HepG2 (cell line): ENCODE measurements around the gene C5orf15. TPM values are rescaled to one million over a fixed set of nuclear protein-coding genes. Genes with fewer than 3 reads are reported as not detected.

ENCODE experiments used
- BCL6 ChIP-seq: IDR thresholded peaks from 2 replicates; pipeline ENCODE4 v1.6.1; 2016; ENCODE audit warnings: missing genetic modification reagents, missing compliant biosample characterization
- CREM ChIP-seq, 2 experiments: sonication (generic) in 1 of 2; formaldehyde crosslinking in 1 of 2; IDR thresholded peaks; 2 replicates each; pipeline versions ENCODE4 v1.4.0 to v1.6.1; 2016 to 2020; ENCODE audit warnings: antibody characterized with exemption in 1 of 2, mild to moderate bottlenecking in 1 of 2, missing genetic modification reagents in 1 of 2
- FOXP1 ChIP-seq, 2 experiments: fragments of 450-650 bp in 1 of 2; IDR thresholded peaks; 2 replicates each; pipeline ENCODE4 v1.6.1; 2017 to 2018; ENCODE audit warnings: antibody characterized with exemption in 1 of 2
- GATAD1 ChIP-seq: IDR thresholded peaks from 2 replicates; pipeline ENCODE4 v1.6.1; 2016; ENCODE audit warnings: missing genetic modification reagents, missing compliant biosample characterization
- KAT8 ChIP-seq: IDR thresholded peaks from 2 replicates; pipeline ENCODE4 v1.6.1; 2016; ENCODE audit warnings: missing genetic modification reagents, missing compliant biosample characterization
- MEF2D ChIP-seq: sonication (generic); formaldehyde crosslinking; IDR thresholded peaks from 2 replicates; pipeline ENCODE4 v1.5.1; 2020; ENCODE audit warnings: mild to moderate bottlenecking, missing genetic modification reagents
- MEIS2 ChIP-seq: sonication (generic); formaldehyde crosslinking; IDR thresholded peaks from 2 replicates; pipeline ENCODE4 v1.9.0; 2021; ENCODE audit warnings: mild to moderate bottlenecking, missing genetic modification reagents
- NKX3-1 ChIP-seq: sonication (generic); formaldehyde crosslinking; IDR thresholded peaks from 2 replicates; pipeline ENCODE4 v1.5.0; 2020; ENCODE audit warnings: missing genetic modification reagents
- NRL ChIP-seq: sonication (generic); formaldehyde crosslinking; IDR thresholded peaks from 2 replicates; pipeline ENCODE4 v1.5.0; 2020; ENCODE audit warnings: missing genetic modification reagents, mild to moderate bottlenecking, moderate library complexity, borderline replicate concordance
- SAFB2 ChIP-seq: sonication (generic); formaldehyde crosslinking; IDR thresholded peaks from 2 replicates; pipeline ENCODE4 v1.5.1; 2020; ENCODE audit warnings: missing genetic modification reagents, low read depth, mild to moderate bottlenecking, borderline replicate concordance
- XBP1 ChIP-seq: sonication (generic); formaldehyde crosslinking; IDR thresholded peaks from 2 replicates; pipeline ENCODE4 v1.5.0; 2020; ENCODE audit warnings: missing genetic modification reagents
- XRCC5 ChIP-seq: fragments of 200-400 bp; formaldehyde crosslinking; optimal IDR thresholded peaks from 2 replicates; pipeline ENCODE3; 2017; ENCODE audit warnings: mild to moderate bottlenecking, low read length
- ZKSCAN8 ChIP-seq: IDR thresholded peaks from 2 replicates; pipeline ENCODE4 v1.6.1; 2016; ENCODE audit warnings: borderline replicate concordance, missing genetic modification reagents, missing compliant biosample characterization
- ZNF331 ChIP-seq: sonication (generic); formaldehyde crosslinking; IDR thresholded peaks from 2 replicates; pipeline ENCODE4 v1.4.0; 2020; ENCODE audit warnings: missing genetic modification reagents
- ZNF598 ChIP-seq: sonication (generic); formaldehyde crosslinking; IDR thresholded peaks from 2 replicates; pipeline ENCODE4 v1.5.1; 2020; ENCODE audit warnings: mild to moderate bottlenecking, missing genetic modification reagents, borderline replicate concordance
- ZNF790 ChIP-seq: sonication (generic); formaldehyde crosslinking; IDR thresholded peaks from 2 replicates; pipeline ENCODE4 v1.8.0; 2022; ENCODE audit warnings: missing genetic modification reagents, mild to moderate bottlenecking, borderline replicate concordance
- polyA plus RNA-seq, 8 experiments: library from polyadenylated mRNA; depleted of rRNA in 3 of 8; stranded (reverse) in 7 of 8; unstranded in 1 of 8; fragments of >200 nt; fragmentation: Illumina TruSeq in 4 of 8; extraction: Trizol in 4 of 8; gene quantifications; 2 replicates each; pipeline versions ENCODE4 v1.2.1 to v1.2.3, GENCODE V29; 2011 to 2016; ENCODE audit warnings: low read depth in 4 of 8, missing spikeins in 1 of 8, mixed read lengths in 1 of 8; ENCODE audit not compliant: insufficient read depth in 1 of 8
- total RNA-seq, 5 experiments: library from RNA; depleted of rRNA; stranded (reverse); fragments of >200 nt; fragmentation: Illumina TruSeq; extraction: Trizol; gene quantifications; 2 replicates each; pipeline ENCODE4 v1.2.3, GENCODE V29; 2016; ENCODE audit warnings: low read depth in 1 of 5
- TF ChIP-seq, protein P1 (sequence below): sonication (generic); formaldehyde crosslinking; IDR thresholded peaks from 2 replicates; pipeline ENCODE4 v1.4.0; 2020; ENCODE audit warnings: missing genetic modification reagents, low read depth, mild to moderate bottlenecking, borderline replicate concordance
- TF ChIP-seq, protein P2 (sequence below): sonication (generic); formaldehyde crosslinking; IDR thresholded peaks from 2 replicates; pipeline ENCODE4 v1.4.0; 2020; ENCODE audit warnings: mild to moderate bottlenecking, missing genetic modification reagents, borderline replicate concordance
- TF ChIP-seq, protein P3 (sequence below): sonication (generic); formaldehyde crosslinking; IDR thresholded peaks from 2 replicates; pipeline ENCODE4 v1.4.0; 2020; ENCODE audit warnings: missing genetic modification reagents
- TF ChIP-seq, protein P4 (sequence below): sonication (generic); formaldehyde crosslinking; IDR thresholded peaks from 2 replicates; pipeline ENCODE4 v1.4.0; 2020; ENCODE audit warnings: missing genetic modification reagents, mild to moderate bottlenecking, borderline replicate concordance
- TF ChIP-seq, protein P5 (sequence below): sonication (generic); formaldehyde crosslinking; IDR thresholded peaks from 2 replicates; pipeline ENCODE4 v1.8.0; 2022; ENCODE audit warnings: mild to moderate bottlenecking, missing genetic modification reagents, moderate library complexity

Gene C5orf15
- total and polyA plus RNA-seq, 2 of the 13 experiments (the other 11 are each of a cell fraction or from before 2014, with no cell fraction given): 58.5 to 82.7 TPM

DNA sequence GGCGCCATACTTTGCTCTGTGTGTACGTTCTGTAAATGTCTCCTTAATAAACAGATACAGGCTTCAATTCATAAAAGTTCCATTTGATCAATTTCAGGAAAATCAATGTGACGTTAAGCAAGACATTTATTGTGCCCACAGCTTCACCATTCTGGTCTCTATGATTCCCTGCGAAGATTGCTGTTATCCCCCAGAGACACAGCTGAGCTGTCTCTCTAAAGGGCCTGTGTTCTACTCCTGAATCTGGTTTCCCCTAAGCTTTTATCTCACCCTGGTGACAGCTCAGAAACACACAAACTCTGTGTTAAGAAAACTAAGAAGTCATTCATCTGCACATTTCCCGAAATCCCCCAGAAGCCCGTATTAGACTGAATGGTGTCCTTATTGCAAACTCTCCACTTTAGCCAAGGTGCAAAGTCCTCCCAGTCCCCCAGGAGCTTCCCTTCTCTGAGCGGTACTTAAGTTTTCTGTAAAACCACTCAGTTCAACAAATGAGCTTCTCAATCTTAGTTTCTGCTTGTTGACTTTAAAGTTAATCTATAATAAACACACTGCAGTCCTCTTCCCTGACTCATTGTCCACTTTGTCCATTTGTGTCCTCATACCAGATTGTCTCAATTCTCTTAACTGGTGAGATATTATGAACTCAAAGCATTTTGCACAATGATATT is 1.4 kb upstream of the C5orf15 start (continued):
- TF ChIP-seq GATAD1 (CRISPR knock-in tag) (0 out of 2 replicates have a peak, but pooled peaks have one; percentile 11), FOXP1 (IDR thresholded peaks at IDR 0.05) (0 out of 2 replicates have a peak, but pooled peaks have one; percentile 38), FOXP1 (CRISPR knock-in tag; IDR thresholded peaks at IDR 0.05) (no peak), MEF2D (CRISPR knock-in tag) (peak; percentile 42; the same call in 1 of the 2 replicates), SAFB2 (CRISPR knock-in tag) (no peak), XBP1 (CRISPR knock-in tag) (no peak), MEIS2 (CRISPR knock-in tag) (no peak), ZNF790 (no peak), ZNF598 (no peak), ZKSCAN8 (CRISPR knock-in tag) (no peak), KAT8 (CRISPR knock-in tag) (peak; percentile 67), ZNF331 (CRISPR knock-in tag) (peak; percentile 58; the same call in 1 of the 2 replicates), XRCC5 (peak; percentile 38), NRL (CRISPR knock-in tag) (no peak), NKX3-1 (CRISPR knock-in tag) (0 out of 2 replicates have a peak, but pooled peaks have one; percentile 18), BCL6 (peak; percentile 49; the same call in 1 of the 2 replicates), CREM (IDR thresholded peaks at IDR 0.05) (peak; percentile 60; the same call in 1 of the 2 replicates), CREM (CRISPR knock-in tag; IDR thresholded peaks at IDR 0.05) (no peak)
- TF ChIP-seq, protein P1, sequence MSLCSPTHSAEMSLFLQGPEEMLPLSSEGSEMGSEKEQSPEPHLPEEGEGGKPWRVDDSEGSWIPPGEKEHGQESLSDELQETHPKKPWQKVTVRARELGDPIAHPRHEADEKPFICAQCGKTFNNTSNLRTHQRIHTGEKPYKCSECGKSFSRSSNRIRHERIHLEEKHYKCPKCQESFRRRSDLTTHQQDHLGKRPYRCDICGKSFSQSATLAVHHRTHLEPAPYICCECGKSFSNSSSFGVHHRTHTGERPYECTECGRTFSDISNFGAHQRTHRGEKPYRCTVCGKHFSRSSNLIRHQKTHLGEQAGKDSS: no peak
- TF ChIP-seq, protein P2, sequence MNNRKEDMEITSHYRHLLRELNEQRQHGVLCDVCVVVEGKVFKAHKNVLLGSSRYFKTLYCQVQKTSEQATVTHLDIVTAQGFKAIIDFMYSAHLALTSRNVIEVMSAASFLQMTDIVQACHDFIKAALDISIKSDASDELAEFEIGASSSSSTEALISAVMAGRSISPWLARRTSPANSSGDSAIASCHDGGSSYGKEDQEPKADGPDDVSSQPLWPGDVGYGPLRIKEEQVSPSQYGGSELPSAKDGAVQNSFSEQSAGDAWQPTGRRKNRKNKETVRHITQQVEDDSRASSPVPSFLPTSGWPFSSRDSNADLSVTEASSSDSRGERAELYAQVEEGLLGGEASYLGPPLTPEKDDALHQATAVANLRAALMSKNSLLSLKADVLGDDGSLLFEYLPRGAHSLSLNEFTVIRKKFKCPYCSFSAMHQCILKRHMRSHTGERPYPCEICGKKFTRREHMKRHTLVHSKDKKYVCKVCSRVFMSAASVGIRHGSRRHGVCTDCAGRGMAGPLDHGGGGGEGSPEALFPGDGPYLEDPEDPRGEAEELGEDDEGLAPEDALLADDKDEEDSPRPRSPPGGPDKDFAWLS (CRISPR knock-in tag): no peak
- TF ChIP-seq, protein P3, sequence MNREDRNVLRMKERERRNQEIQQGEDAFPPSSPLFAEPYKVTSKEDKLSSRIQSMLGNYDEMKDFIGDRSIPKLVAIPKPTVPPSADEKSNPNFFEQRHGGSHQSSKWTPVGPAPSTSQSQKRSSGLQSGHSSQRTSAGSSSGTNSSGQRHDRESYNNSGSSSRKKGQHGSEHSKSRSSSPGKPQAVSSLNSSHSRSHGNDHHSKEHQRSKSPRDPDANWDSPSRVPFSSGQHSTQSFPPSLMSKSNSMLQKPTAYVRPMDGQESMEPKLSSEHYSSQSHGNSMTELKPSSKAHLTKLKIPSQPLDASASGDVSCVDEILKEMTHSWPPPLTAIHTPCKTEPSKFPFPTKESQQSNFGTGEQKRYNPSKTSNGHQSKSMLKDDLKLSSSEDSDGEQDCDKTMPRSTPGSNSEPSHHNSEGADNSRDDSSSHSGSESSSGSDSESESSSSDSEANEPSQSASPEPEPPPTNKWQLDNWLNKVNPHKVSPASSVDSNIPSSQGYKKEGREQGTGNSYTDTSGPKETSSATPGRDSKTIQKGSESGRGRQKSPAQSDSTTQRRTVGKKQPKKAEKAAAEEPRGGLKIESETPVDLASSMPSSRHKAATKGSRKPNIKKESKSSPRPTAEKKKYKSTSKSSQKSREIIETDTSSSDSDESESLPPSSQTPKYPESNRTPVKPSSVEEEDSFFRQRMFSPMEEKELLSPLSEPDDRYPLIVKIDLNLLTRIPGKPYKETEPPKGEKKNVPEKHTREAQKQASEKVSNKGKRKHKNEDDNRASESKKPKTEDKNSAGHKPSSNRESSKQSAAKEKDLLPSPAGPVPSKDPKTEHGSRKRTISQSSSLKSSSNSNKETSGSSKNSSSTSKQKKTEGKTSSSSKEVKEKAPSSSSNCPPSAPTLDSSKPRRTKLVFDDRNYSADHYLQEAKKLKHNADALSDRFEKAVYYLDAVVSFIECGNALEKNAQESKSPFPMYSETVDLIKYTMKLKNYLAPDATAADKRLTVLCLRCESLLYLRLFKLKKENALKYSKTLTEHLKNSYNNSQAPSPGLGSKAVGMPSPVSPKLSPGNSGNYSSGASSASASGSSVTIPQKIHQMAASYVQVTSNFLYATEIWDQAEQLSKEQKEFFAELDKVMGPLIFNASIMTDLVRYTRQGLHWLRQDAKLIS (CRISPR knock-in tag): no peak
- TF ChIP-seq, protein P4, sequence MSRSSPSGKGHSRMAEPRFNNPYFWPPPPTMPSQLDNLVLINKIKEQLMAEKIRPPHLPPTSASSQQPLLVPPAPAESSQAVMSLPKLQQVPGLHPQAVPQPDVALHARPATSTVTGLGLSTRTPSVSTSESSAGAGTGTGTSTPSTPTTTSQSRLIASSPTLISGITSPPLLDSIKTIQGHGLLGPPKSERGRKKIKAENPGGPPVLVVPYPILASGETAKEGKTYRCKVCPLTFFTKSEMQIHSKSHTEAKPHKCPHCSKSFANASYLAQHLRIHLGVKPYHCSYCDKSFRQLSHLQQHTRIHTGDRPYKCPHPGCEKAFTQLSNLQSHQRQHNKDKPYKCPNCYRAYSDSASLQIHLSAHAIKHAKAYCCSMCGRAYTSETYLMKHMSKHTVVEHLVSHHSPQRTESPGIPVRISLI (CRISPR knock-in tag): no peak
- TF ChIP-seq, protein P5, sequence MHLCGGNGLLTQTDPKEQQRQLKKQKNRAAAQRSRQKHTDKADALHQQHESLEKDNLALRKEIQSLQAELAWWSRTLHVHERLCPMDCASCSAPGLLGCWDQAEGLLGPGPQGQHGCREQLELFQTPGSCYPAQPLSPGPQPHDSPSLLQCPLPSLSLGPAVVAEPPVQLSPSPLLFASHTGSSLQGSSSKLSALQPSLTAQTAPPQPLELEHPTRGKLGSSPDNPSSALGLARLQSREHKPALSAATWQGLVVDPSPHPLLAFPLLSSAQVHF (CRISPR knock-in tag): no peak
